NCI-H187 (cell line): ENCODE measurements around the gene MUC6.

Experiments used
- DNase-seq, 2 experiments: peaks; one replicate each; lab custom pipeline; 2025; lab: John Stamatoyannopoulos, UW

The MUC6 gene

GRCh38 chr11:1073261-1073724 lies 36.8 kb upstream of the MUC6 start:
- DNase-seq: no peak

GRCh38 chr11:1072821-1073231 lies 36.3 kb upstream of the MUC6 start:
- no peak for DNase-seq

- DNase-seq: no peak
Observed at GRCh38 chr11:1072116-1072820, 35.8 kb upstream of the MUC6 start.

- no peak for DNase-seq
Observed at GRCh38 chr11:1071571-1072115, 35.1 kb upstream of the MUC6 start.

- DNase-seq: no peak
Observed at GRCh38 chr11:1070594-1071462, 34.3 kb upstream of the MUC6 start.

- no peak for DNase-seq
Observed at GRCh38 chr11:1069740-1070139, 33.2 kb upstream of the MUC6 start.

GRCh38 chr11:1067812-1068496 lies 31.4 kb upstream of the MUC6 start:
- no peak for DNase-seq

- DNase-seq: no peak
Observed at GRCh38 chr11:1064167-1064566, 27.6 kb upstream of the MUC6 start.

- DNase-seq: no peak
Observed at GRCh38 chr11:1062075-1062820, 25.7 kb upstream of the MUC6 start.

GRCh38 chr11:1060852-1061616 lies 24.5 kb upstream of the MUC6 start:
- no peak for DNase-seq

- DNase-seq: no peak
Observed at GRCh38 chr11:1060410-1060809, 23.9 kb upstream of the MUC6 start.

GRCh38 chr11:1059759-1060158 lies 23.2 kb upstream of the MUC6 start:
- DNase-seq: no peak

- DNase-seq: no peak
Observed at GRCh38 chr11:1057806-1058205, 21.3 kb upstream of the MUC6 start.

GRCh38 chr11:1055990-1056771 lies 19.7 kb upstream of the MUC6 start:
- no peak for DNase-seq

- DNase-seq: no peak
Observed at GRCh38 chr11:1055109-1055703, 18.7 kb upstream of the MUC6 start.

GRCh38 chr11:1054143-1055108 lies 17.9 kb upstream of the MUC6 start:
- DNase-seq: no peak

- DNase-seq: no peak
Observed at GRCh38 chr11:1053121-1053901, 16.8 kb upstream of the MUC6 start.
